SJCRH30 (cell line): ENCODE measurements around the gene SMARCAL1. TPM values are rescaled to one million over a fixed set of nuclear protein-coding genes. Genes with fewer than 3 reads are reported as not detected.
"Not testable (repeated sequence)": the region's sequence is repeated elsewhere in the genome, so short reads cannot be mapped to it uniquely, and the experiment has no call there.

ENCODE experiments used
- DNase-seq, 2 experiments: peaks; one replicate each; pipeline ENCODE4 v3.0.0-alpha.2; 2015 to 2020
- H3K27ac ChIP-seq: fragments of 250-450 bp; sonication (Bioruptor Pico); 2 replicates; pipeline ENCODE4 v1.5.1; 2020; ENCODE audit warnings: mild to moderate bottlenecking, moderate library complexity
- H3K27me3 ChIP-seq: fragments of 250-450 bp; sonication (Bioruptor Pico); 2 replicates; pipeline ENCODE4 v1.5.1; 2020; ENCODE audit warnings: mild to moderate bottlenecking, moderate library complexity
- H3K36me3 ChIP-seq: fragments of 250-450 bp; sonication (Bioruptor Pico); 2 replicates; pipeline ENCODE4 v1.5.1; 2020; ENCODE audit warnings: mild to moderate bottlenecking, moderate library complexity
- H3K4me1 ChIP-seq: fragments of 250-450 bp; sonication (Bioruptor Pico); 2 replicates; pipeline ENCODE4 v1.5.1; 2020; ENCODE audit warnings: mild to moderate bottlenecking, moderate library complexity
- H3K4me3 ChIP-seq: fragments of 250-450 bp; sonication (Bioruptor Pico); 2 replicates; pipeline ENCODE4 v1.5.1; 2020; ENCODE audit warnings: mild to moderate bottlenecking, moderate library complexity
- H3K9me3 ChIP-seq: fragments of 250-450 bp; sonication (Bioruptor Pico); replicated peaks from 2 replicates; pipeline ENCODE4 v1.5.1; 2020; ENCODE audit warnings: mild to moderate bottlenecking, moderate library complexity
- total RNA-seq: library from RNA; depleted of rRNA; stranded (reverse); fragments of >200 nt; shearing (Covaris generic); gene quantifications from 2 replicates; pipeline ENCODE4 v1.2.3, GENCODE V29; 2014

The SMARCAL1 gene
- total RNA-seq, 1 experiment from 2014 or later: 8.8 TPM

GRCh38 chr2:216503697-216504375 lies 91.6 kb downstream of the SMARCAL1 start:
- peak overlapping the region; percentile 10; the same call in 1 of the 2 replicates for H3K27ac ChIP-seq
- H3K9me3 ChIP-seq: 0 out of 2 replicates have a peak, but pooled peaks cover 4% of the 10 kb centered on the region
- H3K4me1 ChIP-seq: peaks cover 3% of the 10 kb centered on the region; the same call in 1 of the 2 replicates
- no peaks in the 10 kb centered on the region; the same call in 1 of the 2 replicates for H3K27me3 ChIP-seq
- H3K36me3 ChIP-seq: peaks cover 64% of the 10 kb centered on the region
- peak in 1 of 2 experiments; percentile 23 for DNase-seq
- no peak overlapping the region for H3K4me3 ChIP-seq

- no peak for DNase-seq
- Histone ChIP-seq H3K4me3 (no peak overlapping the region), H3K27me3 (no peaks in the 10 kb centered on the region; the same call in 1 of the 2 replicates), H3K4me1 (peaks cover 3% of the 10 kb centered on the region; the same call in 1 of the 2 replicates), H3K27ac (peak overlapping the region; percentile 10; the same call in 1 of the 2 replicates), H3K36me3 (peaks cover 59% of the 10 kb centered on the region), H3K9me3 (0 out of 2 replicates have a peak, but pooled peaks cover 4% of the 10 kb centered on the region)
These were observed 92.1 kb downstream of the SMARCAL1 start for GRCh38 chr2:216504376-216504762.

DNA sequence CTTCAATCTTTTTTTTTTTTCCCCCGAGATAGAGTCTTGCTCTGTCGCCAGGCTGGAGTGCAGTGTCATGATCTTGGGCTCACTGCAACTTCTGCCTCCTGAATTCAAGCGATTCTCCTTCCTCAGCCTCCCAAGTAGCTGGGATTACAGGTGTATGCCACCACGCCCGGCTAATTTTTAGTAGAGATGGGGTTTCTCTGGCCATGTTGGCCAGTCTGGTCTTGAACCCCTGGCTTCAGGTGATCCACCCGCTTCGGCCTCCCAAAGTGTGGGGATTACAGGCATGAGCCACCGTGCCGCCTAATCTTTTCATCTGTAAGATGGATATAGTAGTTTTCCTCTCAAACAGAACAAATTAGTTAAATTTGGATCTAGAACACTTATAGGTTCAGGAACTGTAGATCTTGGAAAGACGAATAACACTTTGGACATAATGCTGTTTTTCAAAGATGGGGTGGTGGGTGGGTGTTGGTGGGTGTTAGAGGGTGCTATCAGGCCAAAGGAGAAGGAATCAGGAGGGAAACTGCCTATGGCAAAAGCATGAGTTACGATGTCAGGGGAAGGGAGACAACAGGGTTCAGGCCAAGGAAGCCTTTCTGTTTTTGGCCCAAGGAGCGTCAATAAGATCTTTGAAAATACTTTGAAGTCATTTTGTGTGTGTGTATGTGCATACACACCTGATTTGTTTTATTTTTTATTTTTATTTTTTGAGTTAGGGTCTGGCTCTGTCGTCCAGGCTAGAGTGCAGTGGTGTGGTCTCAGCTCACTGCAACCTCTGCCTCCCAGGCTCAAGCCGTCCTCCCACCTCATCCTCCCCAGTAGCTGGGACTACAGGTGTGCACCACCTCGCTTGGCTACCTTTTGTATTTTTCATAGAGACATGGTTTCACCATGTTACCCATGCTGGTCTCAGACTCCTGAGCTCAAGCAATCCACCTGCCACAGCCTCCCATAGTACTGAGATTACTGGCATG lies 93.1 kb downstream of the SMARCAL1 start:
- 0 out of 2 replicates have a peak, but pooled peaks cover 4% of the 10 kb centered on the region for H3K9me3 ChIP-seq
- peak in 1 of 2 experiments; percentile 9 for DNase-seq
- H3K36me3 ChIP-seq: peaks cover 49% of the 10 kb centered on the region
- no peaks in the 10 kb centered on the region; the same call in 1 of the 2 replicates for H3K27me3 ChIP-seq
- H3K4me1 ChIP-seq: peaks cover 3% of the 10 kb centered on the region; the same call in 1 of the 2 replicates
- no peak overlapping the region; the same call in 1 of the 2 replicates for H3K27ac ChIP-seq
- no peak overlapping the region for H3K4me3 ChIP-seq

- no peak overlapping the region for H3K4me3 ChIP-seq
- no peak overlapping the region for H3K27ac ChIP-seq
- peak in 1 of 2 experiments; percentile 6 for DNase-seq
- peaks cover 28% of the 10 kb centered on the region for H3K36me3 ChIP-seq
- H3K27me3 ChIP-seq: no peaks in the 10 kb centered on the region; the same call in 1 of the 2 replicates
- 0 out of 2 replicates have a peak, but pooled peaks cover 4% of the 10 kb centered on the region for H3K9me3 ChIP-seq
- H3K4me1 ChIP-seq: 0 out of 2 replicates have a peak, but pooled peaks cover 3% of the 10 kb centered on the region
These were observed 95.2 kb downstream of the SMARCAL1 start for GRCh38 chr2:216507220-216508160.

DNA sequence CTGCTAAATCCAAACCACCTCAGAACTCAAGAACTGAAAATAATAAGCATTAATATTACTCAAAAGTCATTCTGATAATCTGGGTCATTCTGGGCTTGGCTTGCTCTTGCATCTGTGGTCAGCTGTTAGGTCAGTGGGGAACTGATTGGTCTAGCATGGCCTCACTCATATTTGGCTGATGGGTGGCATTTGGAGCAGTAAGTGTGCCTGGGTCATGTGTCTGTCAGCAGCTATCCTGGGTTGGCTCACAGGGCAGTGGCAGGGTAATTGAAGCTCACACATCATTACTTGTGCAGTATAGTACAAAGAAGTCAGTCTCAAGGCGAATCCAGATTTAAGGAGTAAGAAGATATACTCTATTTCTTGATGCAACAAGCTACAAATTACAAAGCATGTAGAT lies 95.9 kb downstream of the SMARCAL1 start:
- Histone ChIP-seq H3K4me3 (no peak overlapping the region), H3K9me3 (0 out of 2 replicates have a peak, but pooled peaks cover 4% of the 10 kb centered on the region), H3K27ac (no peak overlapping the region), H3K4me1 (no peaks in the 10 kb centered on the region), H3K36me3 (peaks cover 21% of the 10 kb centered on the region), H3K27me3 (no peaks in the 10 kb centered on the region; the same call in 1 of the 2 replicates)
- no peak for DNase-seq

DNA sequence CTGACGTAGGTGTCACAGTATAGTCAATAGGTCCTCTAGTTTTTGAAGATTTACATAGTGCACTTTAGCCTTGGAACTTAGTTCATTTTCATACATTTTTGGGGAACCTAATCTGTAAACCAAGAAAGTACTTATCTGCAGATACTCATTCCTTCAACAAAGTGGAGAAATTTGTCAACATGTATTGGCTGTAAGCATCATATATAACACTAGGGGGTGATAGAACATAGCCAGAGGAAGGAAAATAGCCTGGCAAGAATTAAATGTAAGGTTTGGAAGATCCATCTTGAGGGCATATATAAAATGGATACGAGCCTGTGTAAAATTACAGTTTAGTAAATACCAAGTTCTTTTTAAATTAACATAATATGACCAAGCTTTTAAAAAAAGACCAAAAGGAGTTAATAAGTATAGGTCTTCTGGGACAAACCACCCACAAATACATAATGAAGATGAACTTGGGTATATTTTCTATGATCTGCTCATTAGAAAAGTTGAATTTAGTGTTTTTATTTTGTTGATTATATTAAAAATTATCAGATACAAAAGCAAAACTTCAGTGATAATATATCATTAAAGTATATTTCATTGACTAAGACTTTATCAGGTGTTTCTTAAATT lies 104.6 kb downstream of the SMARCAL1 start:
- Histone ChIP-seq H3K36me3 (no peaks in the 10 kb centered on the region), H3K27ac (no peak overlapping the region), H3K27me3 (no peaks in the 10 kb centered on the region), H3K4me1 (no peaks in the 10 kb centered on the region), H3K4me3 (no peak overlapping the region), H3K9me3 (no peaks in the 10 kb centered on the region)
- DNase-seq: peak in 1 of 2 experiments; percentile 66

DNA sequence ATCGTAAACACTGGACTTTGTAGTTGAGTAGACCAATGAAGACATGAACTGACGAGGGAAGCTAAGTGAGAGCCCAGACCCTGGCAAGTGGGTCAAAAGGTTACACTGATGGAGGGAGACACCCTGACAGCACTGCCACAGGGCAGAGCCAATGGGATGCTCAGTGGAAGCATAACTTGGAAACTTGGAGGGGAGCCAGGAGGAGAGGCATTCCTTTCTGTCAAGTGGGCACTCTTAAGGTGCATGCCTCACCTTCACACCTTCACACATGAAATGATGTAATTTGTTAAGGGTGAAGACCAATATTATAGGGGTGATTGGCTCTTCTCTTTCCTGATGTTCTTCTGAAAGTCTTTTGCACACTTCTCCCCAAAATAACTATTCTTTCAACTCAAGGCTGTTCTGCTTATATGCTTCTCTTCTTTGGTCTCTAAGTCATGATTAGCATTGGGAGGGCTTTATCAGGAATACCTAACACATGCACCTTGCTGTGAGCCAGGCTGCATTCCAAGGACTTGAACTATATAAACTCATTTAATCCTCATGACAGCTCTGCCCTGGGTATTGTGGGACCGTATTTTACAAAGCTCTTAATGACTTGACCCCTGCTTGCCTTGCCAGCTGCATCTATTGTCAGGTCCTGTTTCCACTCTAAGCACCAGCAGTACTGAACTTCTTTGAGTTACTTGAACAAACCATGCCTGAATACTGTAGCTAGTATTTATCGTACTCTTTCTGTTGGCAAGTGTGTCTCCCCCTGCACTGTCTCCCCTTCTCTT lies 105.4 kb downstream of the SMARCAL1 start:
- no peaks in the 10 kb centered on the region for H3K9me3 ChIP-seq
- H3K4me3 ChIP-seq: no peak overlapping the region
- H3K36me3 ChIP-seq: no peaks in the 10 kb centered on the region
- no peak overlapping the region for H3K27ac ChIP-seq
- no peaks in the 10 kb centered on the region for H3K4me1 ChIP-seq
- H3K27me3 ChIP-seq: no peaks in the 10 kb centered on the region
- peak in 1 of 2 experiments; percentile 8 for DNase-seq

DNA sequence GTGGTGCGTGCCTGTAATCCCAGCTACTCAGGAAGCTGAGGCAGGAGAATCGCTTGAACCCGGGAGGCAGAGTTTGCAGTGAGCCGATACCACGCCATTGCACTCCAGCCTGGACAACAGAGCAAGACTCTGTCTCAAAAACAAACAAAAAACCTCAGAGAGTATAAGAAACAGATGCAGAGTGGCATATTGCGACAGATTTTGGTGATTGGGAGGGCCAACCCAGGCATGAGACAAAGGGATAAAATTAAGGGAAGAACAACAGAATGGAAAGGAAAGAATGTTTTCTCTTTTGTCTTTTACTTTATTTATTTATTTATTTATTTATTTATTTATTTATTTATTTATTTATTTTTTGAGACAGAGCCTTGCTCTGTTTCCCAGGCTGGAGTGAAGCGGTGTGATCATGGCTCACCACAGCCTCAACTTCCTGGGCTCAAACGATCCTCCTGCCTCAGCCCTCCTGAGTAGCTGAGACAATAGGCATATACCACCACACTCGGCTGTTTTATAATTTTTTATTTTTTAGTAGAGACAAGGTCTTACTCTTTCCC lies 106.4 kb downstream of the SMARCAL1 start:
- H3K4me3 ChIP-seq, H3K4me1 ChIP-seq, DNase-seq, H3K9me3 ChIP-seq, H3K36me3 ChIP-seq, H3K27me3 ChIP-seq, H3K27ac ChIP-seq: not testable (repeated sequence)

DNA sequence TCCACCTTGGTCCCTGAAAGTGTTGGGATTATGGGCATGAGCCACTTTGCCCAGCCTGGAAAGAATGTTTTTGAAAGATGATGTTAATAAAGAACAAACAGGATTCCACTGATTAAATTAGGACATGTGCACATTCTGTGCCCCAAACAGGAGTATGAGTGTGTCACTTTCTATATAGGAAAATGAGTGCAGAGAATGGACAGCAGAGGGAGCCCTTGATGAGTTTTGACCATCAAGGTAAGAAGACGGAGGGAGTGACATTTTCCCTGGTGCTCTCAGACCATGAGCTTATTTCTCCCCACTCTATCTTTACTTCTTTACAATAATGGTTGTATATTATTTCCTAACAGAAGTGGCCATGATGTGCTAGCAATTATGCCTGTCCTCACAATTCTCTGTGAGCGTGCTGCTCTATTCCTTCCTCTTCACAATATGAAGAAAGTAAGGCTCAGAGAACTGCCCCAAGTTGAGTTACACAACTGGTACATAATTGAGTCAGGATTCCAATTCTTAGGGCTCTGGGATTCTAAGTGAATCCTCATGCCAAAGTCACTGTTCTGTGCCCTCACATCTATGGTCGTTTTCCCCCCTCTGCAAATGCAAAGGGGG lies 107.0 kb downstream of the SMARCAL1 start:
- Histone ChIP-seq H3K4me3 (no peak overlapping the region), H3K36me3 (no peaks in the 10 kb centered on the region), H3K27me3 (no peaks in the 10 kb centered on the region), H3K4me1 (no peaks in the 10 kb centered on the region), H3K27ac (no peak overlapping the region), H3K9me3 (no peaks in the 10 kb centered on the region)
- peak; percentile 69 to 89 for DNase-seq

DNA sequence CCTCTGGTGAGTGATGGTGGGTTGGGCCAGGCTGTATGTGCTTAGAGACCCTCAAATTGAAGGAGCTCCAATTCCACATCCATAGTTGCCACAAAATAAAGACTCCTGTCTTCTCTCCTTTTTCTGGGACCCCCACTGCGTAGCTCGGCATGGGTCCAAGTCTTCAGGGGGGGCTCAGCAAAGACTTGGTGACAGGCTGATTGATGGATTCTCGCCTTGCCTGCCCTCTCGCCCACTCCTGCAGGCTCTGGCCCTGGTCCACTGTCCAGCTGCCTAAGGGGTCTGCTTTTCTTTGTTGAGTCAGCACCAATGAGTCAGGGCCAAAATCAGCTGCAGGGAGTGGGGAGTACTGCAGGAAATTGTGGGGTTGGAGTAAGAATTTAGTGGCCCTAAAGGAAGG lies 107.8 kb downstream of the SMARCAL1 start:
- Histone ChIP-seq H3K36me3 (no peaks in the 10 kb centered on the region), H3K4me3 (no peak overlapping the region), H3K27me3 (no peaks in the 10 kb centered on the region), H3K27ac (no peak overlapping the region), H3K9me3 (no peaks in the 10 kb centered on the region), H3K4me1 (no peaks in the 10 kb centered on the region)
- DNase-seq: no peak

GRCh38 chr2:216522892-216523502 lies 110.7 kb downstream of the SMARCAL1 start:
- no peaks in the 10 kb centered on the region for H3K27me3 ChIP-seq
- no peaks in the 10 kb centered on the region for H3K36me3 ChIP-seq
- H3K4me1 ChIP-seq: no peaks in the 10 kb centered on the region
- H3K27ac ChIP-seq: no peak overlapping the region
- H3K4me3 ChIP-seq: no peak overlapping the region
- no peaks in the 10 kb centered on the region for H3K9me3 ChIP-seq
- no peak for DNase-seq

DNA sequence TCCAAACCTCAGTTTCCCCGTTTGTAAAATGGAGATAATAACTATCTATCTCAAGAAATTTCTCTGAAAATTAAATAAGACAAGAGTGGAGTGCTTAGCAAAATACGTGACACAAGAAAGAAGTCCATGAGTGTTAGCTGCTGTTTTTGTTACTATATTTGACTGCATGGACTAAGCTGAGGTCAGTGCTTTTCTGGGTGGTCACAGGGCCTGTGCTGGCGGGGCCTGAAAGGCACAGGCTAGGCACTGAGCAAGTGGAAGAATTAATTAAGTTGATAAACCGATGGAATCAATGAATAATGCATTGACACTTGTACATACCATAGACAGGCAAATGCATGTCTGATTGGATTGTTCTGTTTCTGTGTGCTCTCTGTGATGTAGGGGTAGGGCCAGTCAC lies 113.7 kb downstream of the SMARCAL1 start:
- Histone ChIP-seq H3K27ac (no peak overlapping the region), H3K27me3 (no peaks in the 10 kb centered on the region), H3K4me3 (no peak overlapping the region), H3K9me3 (no peaks in the 10 kb centered on the region), H3K36me3 (no peaks in the 10 kb centered on the region), H3K4me1 (no peaks in the 10 kb centered on the region)
- DNase-seq: no peak
